Measurements from ENCODE around the gene CFDP1. TPM values are rescaled to one million over a fixed set of nuclear protein-coding genes. Genes with fewer than 3 reads are reported as not detected.

Gene CFDP1
- total RNA-seq, 6 experiments from 2014 or later: 23.9 to 43.3 (median 36.0) TPM

DNA sequence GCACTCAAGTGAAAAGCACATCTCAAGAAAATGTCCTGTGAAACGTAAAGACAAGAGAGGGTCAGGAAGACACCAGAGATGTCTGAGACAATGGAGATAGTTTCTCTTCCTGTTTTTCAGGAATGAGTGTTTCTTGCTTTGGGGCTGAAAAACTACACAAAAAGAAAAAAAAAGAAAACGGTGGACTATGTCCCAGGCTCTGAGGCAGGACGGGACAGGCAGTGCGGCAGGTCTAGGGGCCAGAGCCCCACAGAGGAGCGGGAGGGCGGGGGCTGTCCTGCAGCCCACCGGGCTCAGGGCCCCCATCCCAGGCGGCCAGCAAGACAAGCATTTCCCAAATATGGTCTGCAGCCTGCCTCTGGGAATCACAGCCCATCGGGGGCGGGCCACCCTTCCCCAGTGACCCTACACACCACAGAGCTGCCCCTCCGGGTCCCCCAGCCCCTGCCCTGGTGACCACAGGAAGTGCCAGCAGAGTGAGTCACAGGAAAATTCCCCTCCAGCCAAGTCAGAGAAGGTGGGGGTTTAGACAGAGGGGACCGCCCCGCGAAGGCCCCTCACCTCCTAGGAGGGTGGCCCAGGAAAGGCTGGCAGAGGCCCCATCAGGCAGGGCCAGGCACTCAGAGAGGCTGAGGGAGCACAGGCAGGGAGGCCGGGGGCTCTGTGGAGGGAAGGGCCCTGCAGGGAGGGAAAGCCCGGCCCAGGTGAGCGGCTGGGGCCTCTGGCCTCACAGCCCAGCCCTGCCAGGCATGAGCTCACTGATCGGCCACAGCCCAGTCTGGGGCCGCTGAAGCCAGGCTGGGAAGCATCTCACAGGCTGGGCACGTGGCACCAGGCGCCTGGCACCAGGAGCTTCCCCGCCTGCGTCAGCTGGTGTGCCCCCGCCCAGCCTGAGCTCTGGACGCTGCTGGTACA, 188.2 kb downstream of the CFDP1 start:
- no peak overlapping the region for H3K4me3 ChIP-seq
- peak; percentile 88 to 90 (median 90) for DNase-seq
- intact Hi-C loops (cut with DNase I): no loop called here

GRCh38 chr16:75244225-75244809, 189.0 kb downstream of the CFDP1 start:
- no CpG with 5 or more reads among the region's 7 CpGs for WGBS (ENCODE audit: insufficient coverage, low coverage, low lambda C conversion rate, missing lambda C conversion rate)
- ATAC-seq (no peak), DNase-seq (peak in 1 of 3 donors; percentile 44)
- Histone ChIP-seq H3K36me3 (peaks cover 0 to 13% (median 5%) of the 10 kb centered on the region in 4 donors), H3K9me3 (no peaks in the 10 kb centered on the region), H3K27me3 (no peaks in the 10 kb centered on the region), H3K4me3 (no peak overlapping the region), H3K27ac (peak overlapping the region; percentile 75 to 85 (median 83)), H3K4me1 (peaks cover 0 to 38% (median 15%) of the 10 kb centered on the region in 4 donors)
- TF ChIP-seq POLR2A (IDR thresholded peaks at IDR 0.05) (no peak), CTCF (IDR thresholded peaks at IDR 0.05) (no peak)
- intact Hi-C loops (cut with DNase I): no loop called here

More for the DNA sequence above, 188.2 kb downstream of the CFDP1 start:
- H3K36me3 ChIP-seq: peaks cover 0 to 13% (median 5%) of the 10 kb centered on the region in 4 donors
- no peaks in the 10 kb centered on the region for H3K27me3 ChIP-seq
- TF ChIP-seq POLR2A (IDR thresholded peaks at IDR 0.05) (peak; percentile 63), CTCF (IDR thresholded peaks at IDR 0.05) (no peak)
- ATAC-seq: peak; percentile 73 to 81 (median 78)
- H3K4me1 ChIP-seq: peaks cover 0 to 46% (median 19%) of the 10 kb centered on the region in 4 donors
- 21% methylated on average over 13 of the region's 25 CpGs for WGBS (ENCODE audit: insufficient coverage, low coverage, low lambda C conversion rate, missing lambda C conversion rate)
- peak overlapping the region; percentile 75 to 85 (median 83) for H3K27ac ChIP-seq
- no peaks in the 10 kb centered on the region for H3K9me3 ChIP-seq

Small RNA genes within 50 kb of the gene (small RNA-seq; reads per million reads assigned to genes)
- gene RF00598 (0 reads per million in 2 experiments), gene RNU6-758P (0 reads per million in 2 experiments)

Other genes starting within 250 kb of the CFDP1 start
- gene CTRB2, start 226.3 kb downstream of the CFDP1 start, total RNA-seq: not detected
- not detected for gene CTRB1, start 214.5 kb downstream of the CFDP1 start, total RNA-seq
- gene BCAR1, start 181.9 kb downstream of the CFDP1 start, total RNA-seq: 100 to 1,000 TPM in 1 of 6 experiments, 10 to 100 TPM in 5; 29.2 to 108 (median 51.2) TPM
- gene TMEM170A, start 31.2 kb upstream of the CFDP1 start, total RNA-seq: 10 to 100 TPM in 5 of 6 experiments, 1 to 10 TPM in 1; 9.4 to 15.5 (median 12.8) TPM
- under 1 TPM in 1 of 6 experiments, not detected in 5; 0.02 TPM for gene CHST6, start 61.9 kb upstream of the CFDP1 start, total RNA-seq
- not detected for gene CHST5, start 102.6 kb upstream of the CFDP1 start, total RNA-seq
- 1 to 10 TPM in 5 of 6 experiments, under 1 TPM in 1; 0.98 to 2.1 (median 1.7) TPM for gene TMEM231, start 122.7 kb upstream of the CFDP1 start, total RNA-seq
- 10 to 100 TPM; 33.4 to 46.5 (median 42.4) TPM for gene GABARAPL2, start 132.9 kb upstream of the CFDP1 start, total RNA-seq
- gene ADAT1, start 189.8 kb upstream of the CFDP1 start, total RNA-seq: 10 to 100 TPM; 17.7 to 29.7 (median 20.7) TPM
- gene KARS1, start 214.2 kb upstream of the CFDP1 start, total RNA-seq: 10 to 100 TPM; 40.0 to 85.0 (median 53.8) TPM
- gene TERF2IP, start 214.3 kb upstream of the CFDP1 start, total RNA-seq: 10 to 100 TPM; 16.0 to 25.1 (median 23.2) TPM
- gene CPHXL2, start 243.5 kb upstream of the CFDP1 start, total RNA-seq: not detected